HG03558 (cell line): ENCODE results near the gene GFI1B.

Experiments used
- ATAC-seq: cut with Tn5 transposase; IDR thresholded peaks from one replicate; pipeline ENCODE4 v1.9.1; 2021; ENCODE audit warnings: moderate number of reproducible peaks; ENCODE audit not compliant: unreplicated experiment; ENCODE audit errors: extremely low read depth

The GFI1B gene

GRCh38 chr9:132978451-132979131 is at the start of gene GFI1B:
Gene GFI1B (plus strand): TSS chr9:132978694. CDS start chr9:132986679, 7,985 bp downstream.
- no peak for ATAC-seq

GRCh38 chr9:132931178-132931735 is 47.2 kb upstream of the GFI1B start:
- ATAC-seq = no peak

- no peak for ATAC-seq
Measured at GRCh38 chr9:132935026-132935425, 43.5 kb upstream of the GFI1B start.

GRCh38 chr9:132937463-132937901 is 41.0 kb upstream of the GFI1B start:
- no peak for ATAC-seq

- ATAC-seq = no peak
Measured at GRCh38 chr9:132939169-132939568, 39.3 kb upstream of the GFI1B start.

- ATAC-seq = no peak
Measured at GRCh38 chr9:132942541-132943182, 35.8 kb upstream of the GFI1B start.

GRCh38 chr9:132943651-132944293 is 34.7 kb upstream of the GFI1B start:
- ATAC-seq = no peak

GRCh38 chr9:132944294-132945185 is 34.0 kb upstream of the GFI1B start, which contains the start of gene TSC1:
Gene TSC1 (minus strand): TSS chr9:132944616. CDS start chr9:132928872, 15,744 bp downstream.
- no peak for ATAC-seq

- ATAC-seq = no peak
Measured at GRCh38 chr9:132945186-132946130, 33.0 kb upstream of the GFI1B start.

GRCh38 chr9:132946211-132946610 is 32.3 kb upstream of the GFI1B start:
- ATAC-seq = no peak

- no peak for ATAC-seq
Measured at GRCh38 chr9:132946631-132947295, 31.7 kb upstream of the GFI1B start.

GRCh38 chr9:132947756-132948155 is 30.7 kb upstream of the GFI1B start:
- no peak for ATAC-seq

- no peak for ATAC-seq
Measured at GRCh38 chr9:132948482-132949050, 29.9 kb upstream of the GFI1B start.

- no peak for ATAC-seq
Measured at GRCh38 chr9:132949709-132950108, 28.8 kb upstream of the GFI1B start.

GRCh38 chr9:132955123-132955522 is 23.4 kb upstream of the GFI1B start:
- no peak for ATAC-seq

- no peak for ATAC-seq
Measured at GRCh38 chr9:132955768-132956167, 22.7 kb upstream of the GFI1B start.

GRCh38 chr9:132957805-132958204 is 20.7 kb upstream of the GFI1B start:
- ATAC-seq = no peak

- no peak for ATAC-seq
Measured at GRCh38 chr9:132961002-132961401, 17.5 kb upstream of the GFI1B start.
